K562 (cell line): ENCODE measurements around the gene WT1. TPM values are rescaled to one million over a fixed set of nuclear protein-coding genes. Genes with fewer than 3 reads are reported as not detected.
A peak's percentile ranks its signal among the peaks of the same experiment; 100 is the strongest.

Experiments used
- ILF3 ChIP-seq: fragments of 450-650 bp; IDR thresholded peaks from 2 replicates; pipeline ENCODE4 v1.6.1; 2018; ENCODE audit warnings: antibody characterized with exemption, mild to moderate bottlenecking, moderate library complexity, borderline replicate concordance
- RNF2 ChIP-seq: sonication (generic); IDR thresholded peaks from 2 replicates; pipeline ENCODE4 v1.6.1; 2016
- TAF15 ChIP-seq: fragments of 200-400 bp; formaldehyde crosslinking; IDR thresholded peaks from 2 replicates; pipeline ENCODE4 v1.6.1; 2017; ENCODE audit warnings: mild to moderate bottlenecking, low read depth, low read length, moderate library complexity
- polyA plus RNA-seq, 8 experiments: library from polyadenylated mRNA; depleted of rRNA in 4 of 8; stranded (reverse) in 5 of 8; unstranded in 3 of 8; fragments of >200 nt; fragmentation: Nextera tagmentation in 2 of 8; fragmentation: Illumina TruSeq in 1 of 8; extraction: Ambion mirVana in 2 of 8; extraction: Trizol in 1 of 8; gene quantifications; 2 replicates each; pipeline versions ENCODE4 v1.2.1 to v1.2.3, GENCODE V29; 2011 to 2014; ENCODE audit warnings: inconsistent platforms in 1 of 8, missing spikeins in 1 of 8
- total RNA-seq, 7 experiments: library from RNA; depleted of rRNA in 6 of 7; stranded (reverse); fragments of >200 nt in 6 of 7; fragmentation: Illumina TruSeq in 2 of 7; extraction: Trizol in 2 of 7; gene quantifications; 2 replicates each; pipeline versions ENCODE4 v1.2.1 to v1.2.3, GENCODE V29; 2011 to 2021; ENCODE audit warnings: low replicate concordance in 1 of 7
- TF ChIP-seq, protein P1 (sequence below): sonication (generic); formaldehyde crosslinking; IDR thresholded peaks from 2 replicates; pipeline ENCODE4 v1.8.1; 2023; ENCODE audit warnings: missing genetic modification reagents, mild to moderate bottlenecking, borderline replicate concordance
- TF ChIP-seq, protein P2 (sequence below): fragments of 450-650 bp; IDR thresholded peaks from 2 replicates; pipeline ENCODE4 v1.6.1; 2016; ENCODE audit warnings: low read depth

The WT1 gene
- total and polyA plus RNA-seq, 9 of the 15 experiments (the other 6 are each of a cell fraction or from before 2014, with no cell fraction given) = 7.1 to 33.8 (median 19.4) TPM

DNA sequence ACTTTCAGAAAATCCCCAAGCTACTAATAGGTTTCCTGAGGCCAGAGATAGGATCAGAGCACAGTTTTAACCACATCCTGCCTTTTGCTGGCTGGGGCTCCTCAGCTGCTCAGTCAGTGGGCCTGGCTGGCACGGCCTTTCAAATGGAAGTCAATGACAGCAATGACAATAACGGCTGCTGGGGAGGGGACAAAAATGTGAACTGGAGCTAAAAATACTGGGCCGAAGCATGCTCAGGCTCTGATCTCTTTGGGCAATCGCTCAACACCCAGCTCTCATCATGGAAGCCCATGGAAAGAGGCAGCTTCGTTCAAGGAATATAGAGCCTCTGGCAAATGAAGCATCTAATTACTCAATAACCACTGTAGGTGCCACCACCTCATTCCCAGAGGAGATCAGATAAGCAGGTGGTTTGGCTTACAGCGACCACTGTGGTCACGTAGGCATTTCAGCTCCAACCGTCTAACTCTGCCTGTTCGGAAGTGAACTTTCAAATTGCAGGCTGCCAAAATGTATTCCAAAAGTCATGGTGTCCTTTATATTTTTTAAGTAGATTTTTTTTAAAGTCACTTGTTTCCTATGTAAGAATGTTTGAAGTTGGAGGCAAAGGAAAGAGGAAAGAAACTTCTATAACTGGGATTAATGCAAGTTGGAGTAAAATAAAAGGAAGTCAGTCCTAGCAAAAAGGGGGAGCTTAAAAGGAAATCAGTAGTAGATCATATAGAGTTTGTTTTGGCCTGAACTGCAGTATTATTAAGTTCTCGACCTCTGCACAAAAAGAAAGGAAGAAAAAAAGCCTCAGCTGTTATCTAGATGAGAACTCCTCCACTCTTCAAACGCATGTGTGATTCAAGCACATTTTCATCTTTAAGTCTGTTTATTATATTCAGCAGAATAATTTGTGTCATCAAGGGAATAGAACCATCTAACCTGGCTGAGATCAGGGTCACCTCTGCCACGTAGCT lies 14.1 kb downstream of the WT1 start (continued):
- TF ChIP-seq, protein P1, sequence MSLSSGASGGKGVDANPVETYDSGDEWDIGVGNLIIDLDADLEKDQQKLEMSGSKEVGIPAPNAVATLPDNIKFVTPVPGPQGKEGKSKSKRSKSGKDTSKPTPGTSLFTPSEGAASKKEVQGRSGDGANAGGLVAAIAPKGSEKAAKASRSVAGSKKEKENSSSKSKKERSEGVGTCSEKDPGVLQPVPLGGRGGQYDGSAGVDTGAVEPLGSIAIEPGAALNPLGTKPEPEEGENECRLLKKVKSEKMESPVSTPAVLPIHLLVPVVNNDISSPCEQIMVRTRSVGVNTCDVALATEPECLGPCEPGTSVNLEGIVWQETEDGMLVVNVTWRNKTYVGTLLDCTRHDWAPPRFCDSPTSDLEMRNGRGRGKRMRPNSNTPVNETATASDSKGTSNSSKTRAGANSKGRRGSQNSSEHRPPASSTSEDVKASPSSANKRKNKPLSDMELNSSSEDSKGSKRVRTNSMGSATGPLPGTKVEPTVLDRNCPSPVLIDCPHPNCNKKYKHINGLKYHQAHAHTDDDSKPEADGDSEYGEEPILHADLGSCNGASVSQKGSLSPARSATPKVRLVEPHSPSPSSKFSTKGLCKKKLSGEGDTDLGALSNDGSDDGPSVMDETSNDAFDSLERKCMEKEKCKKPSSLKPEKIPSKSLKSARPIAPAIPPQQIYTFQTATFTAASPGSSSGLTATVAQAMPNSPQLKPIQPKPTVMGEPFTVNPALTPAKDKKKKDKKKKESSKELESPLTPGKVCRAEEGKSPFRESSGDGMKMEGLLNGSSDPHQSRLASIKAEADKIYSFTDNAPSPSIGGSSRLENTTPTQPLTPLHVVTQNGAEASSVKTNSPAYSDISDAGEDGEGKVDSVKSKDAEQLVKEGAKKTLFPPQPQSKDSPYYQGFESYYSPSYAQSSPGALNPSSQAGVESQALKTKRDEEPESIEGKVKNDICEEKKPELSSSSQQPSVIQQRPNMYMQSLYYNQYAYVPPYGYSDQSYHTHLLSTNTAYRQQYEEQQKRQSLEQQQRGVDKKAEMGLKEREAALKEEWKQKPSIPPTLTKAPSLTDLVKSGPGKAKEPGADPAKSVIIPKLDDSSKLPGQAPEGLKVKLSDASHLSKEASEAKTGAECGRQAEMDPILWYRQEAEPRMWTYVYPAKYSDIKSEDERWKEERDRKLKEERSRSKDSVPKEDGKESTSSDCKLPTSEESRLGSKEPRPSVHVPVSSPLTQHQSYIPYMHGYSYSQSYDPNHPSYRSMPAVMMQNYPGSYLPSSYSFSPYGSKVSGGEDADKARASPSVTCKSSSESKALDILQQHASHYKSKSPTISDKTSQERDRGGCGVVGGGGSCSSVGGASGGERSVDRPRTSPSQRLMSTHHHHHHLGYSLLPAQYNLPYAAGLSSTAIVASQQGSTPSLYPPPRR (CRISPR knock-in tag) = no peak
- peak; percentile 97 for TF ChIP-seq RNF2
- TF ChIP-seq TAF15 = no peak
- TF ChIP-seq ILF3 = no peak
- TF ChIP-seq, protein P2, sequence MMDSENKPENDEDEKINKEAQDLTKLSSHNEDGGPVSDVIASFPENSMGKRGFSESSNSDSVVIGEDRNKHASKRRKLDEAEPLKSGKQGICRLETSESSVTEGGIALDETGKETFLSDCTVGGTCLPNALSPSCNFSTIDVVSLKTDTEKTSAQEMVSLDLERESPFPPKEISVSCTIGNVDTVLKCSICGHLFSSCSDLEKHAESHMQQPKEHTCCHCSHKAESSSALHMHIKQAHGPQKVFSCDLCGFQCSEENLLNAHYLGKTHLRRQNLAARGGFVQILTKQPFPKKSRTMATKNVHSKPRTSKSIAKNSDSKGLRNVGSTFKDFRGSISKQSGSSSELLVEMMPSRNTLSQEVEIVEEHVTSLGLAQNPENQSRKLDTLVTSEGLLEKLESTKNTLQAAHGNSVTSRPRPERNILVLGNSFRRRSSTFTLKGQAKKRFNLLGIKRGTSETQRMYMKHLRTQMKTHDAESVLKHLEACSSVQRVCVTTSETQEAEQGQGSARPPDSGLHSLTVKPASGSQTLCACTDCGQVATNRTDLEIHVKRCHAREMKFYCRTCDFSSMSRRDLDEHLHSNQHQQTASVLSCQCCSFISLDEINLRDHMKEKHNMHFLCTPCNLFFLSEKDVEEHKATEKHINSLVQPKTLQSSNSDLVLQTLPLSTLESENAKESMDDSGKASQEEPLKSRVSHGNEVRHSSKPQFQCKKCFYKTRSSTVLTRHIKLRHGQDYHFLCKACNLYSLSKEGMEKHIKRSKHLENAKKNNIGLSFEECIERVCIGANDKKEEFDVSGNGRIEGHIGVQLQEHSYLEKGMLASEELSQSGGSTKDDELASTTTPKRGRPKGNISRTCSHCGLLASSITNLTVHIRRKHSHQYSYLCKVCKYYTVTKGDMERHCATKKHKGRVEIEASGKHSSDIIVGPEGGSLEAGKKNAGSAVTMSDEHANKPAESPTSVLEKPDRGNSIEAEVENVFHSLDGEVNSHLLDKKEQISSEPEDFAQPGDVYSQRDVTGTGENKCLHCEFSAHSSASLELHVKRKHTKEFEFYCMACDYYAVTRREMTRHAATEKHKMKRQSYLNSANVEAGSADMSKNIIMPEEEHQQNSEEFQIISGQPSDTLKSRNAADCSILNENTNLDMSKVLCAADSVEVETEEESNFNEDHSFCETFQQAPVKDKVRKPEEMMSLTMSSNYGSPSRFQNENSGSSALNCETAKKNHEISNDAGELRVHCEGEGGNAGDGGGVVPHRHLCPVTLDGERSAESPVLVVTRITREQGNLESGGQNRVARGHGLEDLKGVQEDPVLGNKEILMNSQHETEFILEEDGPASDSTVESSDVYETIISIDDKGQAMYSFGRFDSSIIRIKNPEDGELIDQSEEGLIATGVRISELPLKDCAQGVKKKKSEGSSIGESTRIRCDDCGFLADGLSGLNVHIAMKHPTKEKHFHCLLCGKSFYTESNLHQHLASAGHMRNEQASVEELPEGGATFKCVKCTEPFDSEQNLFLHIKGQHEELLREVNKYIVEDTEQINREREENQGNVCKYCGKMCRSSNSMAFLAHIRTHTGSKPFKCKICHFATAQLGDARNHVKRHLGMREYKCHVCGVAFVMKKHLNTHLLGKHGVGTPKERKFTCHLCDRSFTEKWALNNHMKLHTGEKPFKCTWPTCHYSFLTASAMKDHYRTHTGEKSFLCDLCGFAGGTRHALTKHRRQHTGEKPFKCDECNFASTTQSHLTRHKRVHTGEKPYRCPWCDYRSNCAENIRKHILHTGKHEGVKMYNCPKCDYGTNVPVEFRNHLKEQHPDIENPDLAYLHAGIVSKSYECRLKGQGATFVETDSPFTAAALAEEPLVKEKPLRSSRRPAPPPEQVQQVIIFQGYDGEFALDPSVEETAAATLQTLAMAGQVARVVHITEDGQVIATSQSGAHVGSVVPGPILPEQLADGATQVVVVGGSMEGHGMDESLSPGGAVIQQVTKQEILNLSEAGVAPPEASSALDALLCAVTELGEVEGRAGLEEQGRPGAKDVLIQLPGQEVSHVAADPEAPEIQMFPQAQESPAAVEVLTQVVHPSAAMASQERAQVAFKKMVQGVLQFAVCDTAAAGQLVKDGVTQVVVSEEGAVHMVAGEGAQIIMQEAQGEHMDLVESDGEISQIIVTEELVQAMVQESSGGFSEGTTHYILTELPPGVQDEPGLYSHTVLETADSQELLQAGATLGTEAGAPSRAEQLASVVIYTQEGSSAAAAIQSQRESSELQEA = no peak
